SK-N-MC (cell line): ENCODE data around the gene PROSER3.

Source experiments
- EZH2 ChIP-seq: fragments of 200-600 bp; sonication (generic); IDR thresholded peaks from one replicate; pipeline ENCODE4 v1.6.1; 2017; ENCODE audit warnings: antibody characterized with exemption
- FOXP2 ChIP-seq: optimal IDR thresholded peaks from 2 replicates; pipeline ENCODE3; 2011; ENCODE audit warnings: mild to moderate bottlenecking, moderate library complexity; ENCODE audit not compliant: insufficient read depth; ENCODE audit errors: extremely low read length, control extremely low read depth
- POLR2AphosphoS5 ChIP-seq: IDR thresholded peaks from 2 replicates; pipeline ENCODE4 v1.6.1; 2012; ENCODE audit warnings: mild to moderate bottlenecking, low read depth, low read length, borderline replicate concordance

- TF ChIP-seq EZH2 (no peak), FOXP2 (no peak), POLR2AphosphoS5 (no peak)
Measured at GRCh38 chr19:35734273-35734672, 23.7 kb upstream of the PROSER3 start.
